Hematopoietic multipotent progenitor cell treated with erythropoietin and hydrocortisone succinate and interleukin-3 and kit ligand, for 6 days (in vitro differentiated cells): Measurements from ENCODE around the gene RGP1.

Experiments
- DNase-seq: peaks from one replicate; pipeline ENCODE4 v3.0.0-alpha.2; 2015

RGP1 gene, protein sequence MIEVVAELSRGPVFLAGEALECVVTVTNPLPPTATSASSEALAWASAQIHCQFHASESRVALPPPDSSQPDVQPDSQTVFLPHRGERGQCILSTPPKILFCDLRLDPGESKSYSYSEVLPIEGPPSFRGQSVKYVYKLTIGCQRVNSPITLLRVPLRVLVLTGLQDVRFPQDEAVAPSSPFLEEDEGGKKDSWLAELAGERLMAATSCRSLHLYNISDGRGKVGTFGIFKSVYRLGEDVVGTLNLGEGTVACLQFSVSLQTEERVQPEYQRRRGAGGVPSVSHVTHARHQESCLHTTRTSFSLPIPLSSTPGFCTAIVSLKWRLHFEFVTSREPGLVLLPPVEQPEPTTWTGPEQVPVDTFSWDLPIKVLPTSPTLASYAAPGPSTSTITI

DNA sequence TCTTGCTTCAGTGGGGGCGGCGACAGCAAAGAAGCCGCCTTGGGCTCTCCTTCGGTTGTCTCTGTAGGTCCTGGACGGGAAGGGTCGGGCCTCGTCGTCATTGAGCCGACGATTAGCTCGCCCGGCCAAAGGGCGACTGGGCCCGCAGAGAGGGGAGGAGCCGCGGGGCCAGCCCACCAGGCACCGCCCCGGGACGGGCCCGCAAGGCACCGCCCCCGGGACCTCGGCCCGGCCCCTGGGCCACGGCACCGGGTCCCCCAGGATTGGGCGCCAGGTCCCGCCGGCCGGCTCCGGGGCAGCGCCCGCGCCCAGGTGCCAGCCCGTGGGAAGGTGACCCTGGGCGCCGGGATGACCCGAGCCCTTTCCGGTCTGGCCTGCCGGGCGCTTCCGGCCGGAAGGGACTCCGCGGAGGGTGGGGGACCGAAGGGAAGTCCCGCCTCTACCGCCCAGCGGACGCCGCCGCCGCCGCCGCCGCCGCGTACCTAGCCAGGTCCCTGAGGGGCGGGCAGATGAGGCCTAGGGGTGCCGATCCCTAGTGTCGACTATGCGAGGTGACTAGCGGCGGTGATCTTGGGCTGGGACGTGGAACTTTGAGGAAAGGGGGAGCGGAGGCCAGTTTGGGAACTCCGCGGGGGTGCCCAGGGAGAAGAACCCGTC, at the start of gene RGP1, which contains the start of gene GBA2:
RGP1 (plus strand) TSS at position 430 of the 657 bp plus-strand sequence. CDS start 469 bp downstream, outside the sequence.
GBA2 (minus strand) TSS at position 371 of the 657 bp plus-strand sequence. CDS start 524 bp downstream, outside the sequence.
- DNase-seq = peak; percentile 85

DNA sequence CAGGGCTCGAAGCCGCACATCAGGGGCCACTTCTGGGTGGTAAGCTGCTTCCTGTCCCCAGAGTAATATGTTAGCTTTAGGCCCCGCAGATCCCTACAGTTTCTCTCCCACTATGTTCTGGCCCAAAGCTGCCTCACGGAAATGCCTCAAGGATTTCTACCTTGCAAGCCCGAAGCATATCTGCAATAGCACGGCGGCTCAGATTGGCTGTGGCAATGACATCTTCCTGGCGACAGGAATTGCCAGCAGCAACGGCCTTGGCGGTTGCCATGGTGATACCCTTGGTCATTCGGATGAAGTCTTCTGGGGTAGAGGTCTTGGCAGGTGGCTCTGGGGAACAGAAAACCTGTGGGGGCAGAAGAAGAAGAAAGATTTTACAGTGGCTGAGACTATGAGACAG, 49.1 kb upstream of the RGP1 start:
- DNase-seq = no peak

DNA sequence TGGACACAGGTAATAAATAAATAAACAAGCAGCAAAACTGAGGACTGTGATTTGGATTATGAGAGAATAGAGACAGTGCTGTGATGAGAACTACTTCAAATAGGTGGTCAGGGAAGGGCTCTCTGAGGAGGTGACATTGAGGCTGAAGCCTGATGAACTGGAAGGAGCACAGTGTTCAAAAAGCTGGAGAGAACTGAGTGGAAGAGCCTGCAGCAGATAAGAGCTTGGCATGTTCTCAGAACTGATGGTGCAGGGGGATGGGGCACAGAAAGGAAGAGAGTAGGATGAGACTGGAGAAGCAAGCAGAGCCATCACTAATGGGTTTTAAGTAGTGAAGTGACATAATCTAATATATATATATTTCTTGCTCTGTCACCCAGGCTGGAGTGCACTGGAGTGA, 48.1 kb upstream of the RGP1 start:
- no peak for DNase-seq

DNA sequence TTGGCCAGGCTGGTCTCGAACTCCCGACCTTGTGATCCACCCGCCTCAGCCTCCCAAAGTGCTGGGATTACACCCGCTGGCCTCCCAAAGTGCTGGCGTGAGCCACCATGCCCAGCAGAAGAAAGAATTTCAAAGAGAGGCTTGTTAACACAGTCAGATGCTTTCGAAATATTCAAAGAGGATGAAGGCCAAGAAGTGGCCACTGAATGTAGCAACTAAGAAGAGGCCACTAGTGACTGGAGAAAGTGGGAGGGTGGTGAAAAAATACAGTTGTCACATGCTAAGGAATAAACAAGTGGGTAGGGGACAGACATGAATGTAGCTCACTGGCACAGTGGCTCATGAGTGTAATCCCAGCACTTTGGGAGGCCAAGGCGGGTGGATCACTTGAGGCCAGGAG, 46.4 kb upstream of the RGP1 start:
- no peak for DNase-seq

DNA sequence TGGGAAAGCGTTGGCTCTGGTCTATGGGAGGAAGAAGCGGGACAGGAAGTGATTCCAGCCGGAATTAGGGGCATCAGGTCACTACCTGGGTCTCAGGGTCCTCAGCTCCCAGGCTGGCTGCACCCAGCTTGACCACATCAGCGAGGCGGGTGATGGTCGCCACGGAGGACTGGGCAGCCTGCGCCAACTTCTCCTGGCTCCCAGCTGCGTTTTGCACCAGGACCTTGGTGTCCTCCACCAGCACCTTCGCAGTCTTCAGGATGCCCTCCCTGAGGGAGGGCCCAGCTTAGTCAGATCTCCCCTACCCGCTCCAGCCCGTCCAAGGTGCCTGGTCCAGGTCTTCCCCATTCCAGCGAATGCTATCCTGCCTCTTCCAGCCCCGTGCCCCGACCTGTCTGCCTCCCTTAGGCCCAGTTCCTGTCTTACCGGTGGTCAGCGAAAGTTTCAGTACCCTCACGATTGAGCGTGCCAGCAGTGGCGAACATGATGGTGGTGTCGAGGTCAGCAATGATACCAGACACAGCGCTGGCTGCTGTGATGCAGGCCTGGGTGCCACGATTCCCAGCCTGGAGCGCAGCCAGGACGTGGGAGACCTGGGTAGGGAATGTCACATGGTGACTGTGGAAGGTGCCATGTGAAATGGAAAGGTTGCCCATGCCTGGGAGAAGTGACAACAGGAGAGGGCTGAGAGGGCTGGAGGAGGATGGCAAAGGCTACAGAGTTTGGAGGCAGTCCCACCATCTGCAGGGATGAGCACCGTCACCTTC, 45.0 kb upstream of the RGP1 start:
- no peak for DNase-seq

DNA sequence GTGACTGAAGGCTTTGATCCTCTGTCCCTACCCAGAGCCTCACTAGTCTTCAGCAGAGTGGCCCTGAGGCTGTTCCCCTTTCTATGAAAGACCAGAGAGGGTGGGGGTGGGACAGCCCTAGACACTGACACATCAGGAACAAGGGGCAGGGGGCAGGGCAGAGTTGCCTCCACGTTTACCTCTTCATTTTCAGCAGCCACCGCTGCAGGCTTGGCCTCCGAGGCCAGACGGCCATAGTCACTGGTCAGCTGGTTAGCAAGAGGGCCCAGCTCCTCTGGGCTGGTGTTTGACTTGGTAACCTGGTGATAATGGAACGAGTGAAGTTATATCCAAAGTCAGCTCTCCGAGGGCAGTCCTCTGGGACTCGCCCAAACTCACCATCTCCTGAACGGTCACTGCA, 43.7 kb upstream of the RGP1 start:
- DNase-seq = no peak

DNA sequence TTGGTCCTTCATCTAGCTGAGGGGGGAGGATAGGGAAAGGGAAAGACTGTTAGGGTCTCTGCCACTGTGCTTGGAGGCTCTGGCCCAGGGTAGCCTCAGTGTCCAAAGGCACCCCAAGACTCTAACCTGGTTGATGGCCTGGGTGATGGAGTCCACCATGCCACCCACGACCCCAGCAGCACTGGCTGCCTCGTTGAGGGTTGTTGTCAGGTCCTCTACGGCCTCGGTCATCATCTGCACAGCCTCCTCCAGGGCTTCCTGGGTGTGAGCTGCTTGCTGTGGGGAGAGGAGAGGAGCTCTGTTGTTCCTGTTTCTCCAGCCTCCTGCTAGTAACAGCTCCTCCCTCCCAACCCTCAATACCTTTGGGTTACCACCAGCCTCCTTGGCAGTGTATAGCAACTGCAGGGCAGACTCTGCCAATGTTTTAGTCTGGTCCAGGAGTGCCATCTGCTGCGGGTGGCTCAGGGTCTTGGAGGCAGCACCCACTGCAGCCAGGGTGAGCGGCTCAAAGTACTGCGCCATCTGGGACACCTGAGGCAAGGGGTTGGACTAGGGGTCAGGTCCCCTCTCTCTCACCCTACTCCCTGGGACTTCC, 43.2 kb upstream of the RGP1 start:
- no peak for DNase-seq

DNA sequence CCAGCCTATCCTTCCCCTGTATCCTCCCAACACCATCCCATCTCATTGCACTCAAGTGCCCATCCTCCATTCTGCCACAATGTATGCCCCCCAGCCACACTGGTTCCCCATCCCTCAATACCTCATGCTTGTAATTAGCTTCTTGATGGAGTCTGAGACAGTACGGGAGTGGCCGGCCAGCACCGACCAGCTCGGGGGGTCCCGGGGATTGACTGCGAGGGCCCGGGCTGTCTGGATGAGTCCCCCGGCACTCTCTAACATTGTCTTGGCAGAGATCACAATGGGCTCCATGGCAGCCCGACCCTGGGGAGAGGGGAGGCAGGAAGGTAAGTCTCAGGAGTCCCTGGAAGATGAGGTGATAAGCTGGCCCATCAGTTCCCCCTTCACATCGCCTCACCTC, 42.1 kb upstream of the RGP1 start:
- no peak for DNase-seq

DNA sequence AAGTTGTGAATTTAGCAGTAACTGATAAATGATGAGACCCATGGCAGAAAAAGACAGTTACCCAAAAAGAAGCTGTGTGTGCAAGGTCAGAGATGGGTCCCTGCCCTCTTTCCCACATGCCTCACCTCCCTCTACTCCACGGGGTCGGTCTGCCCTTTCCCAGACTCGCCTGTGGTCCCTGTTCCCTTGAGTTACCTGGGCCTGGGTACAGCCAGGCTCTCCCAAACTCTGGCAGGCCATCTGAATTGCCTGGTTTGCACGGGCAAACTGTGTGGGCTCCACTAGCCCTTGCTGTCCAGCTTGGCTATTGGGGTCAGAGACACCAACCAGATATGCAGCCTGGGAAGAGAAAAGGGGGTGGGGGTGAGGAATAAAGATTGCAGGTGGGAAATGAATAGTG, 40.9 kb upstream of the RGP1 start:
- no peak for DNase-seq

DNA sequence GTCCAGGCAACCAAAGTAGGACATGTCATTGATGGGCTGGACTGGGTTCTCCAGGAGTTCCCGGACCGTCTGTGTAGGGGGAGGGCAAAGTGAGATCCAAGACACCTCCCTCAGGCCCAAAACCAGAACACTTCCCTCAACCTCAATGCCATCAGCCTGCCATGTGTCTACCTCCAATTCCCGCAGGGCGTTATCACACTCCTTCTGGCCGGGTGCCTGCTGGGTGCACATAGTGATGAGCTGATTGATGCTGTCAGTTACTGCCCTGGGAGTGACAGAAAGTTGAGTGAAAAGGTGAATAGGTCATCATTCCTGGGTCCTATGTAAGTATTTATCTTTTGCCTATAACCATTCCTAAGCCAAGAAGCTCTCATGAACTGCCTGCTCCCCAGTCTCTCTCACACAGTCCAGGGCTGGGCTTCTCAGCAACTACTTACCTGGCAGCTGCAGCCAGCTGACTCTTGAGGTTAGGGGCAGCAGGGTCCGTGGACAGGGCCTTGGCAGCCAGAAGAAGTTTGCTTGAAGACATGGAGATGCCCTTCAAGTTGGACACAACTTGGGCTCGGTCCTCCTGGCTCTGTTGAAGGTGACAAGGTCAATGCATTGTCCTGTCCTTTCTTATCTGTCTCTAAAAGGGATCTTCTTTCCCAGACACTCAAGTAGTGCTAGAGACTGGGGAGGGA, 38.1 kb upstream of the RGP1 start:
- DNase-seq = no peak

DNA sequence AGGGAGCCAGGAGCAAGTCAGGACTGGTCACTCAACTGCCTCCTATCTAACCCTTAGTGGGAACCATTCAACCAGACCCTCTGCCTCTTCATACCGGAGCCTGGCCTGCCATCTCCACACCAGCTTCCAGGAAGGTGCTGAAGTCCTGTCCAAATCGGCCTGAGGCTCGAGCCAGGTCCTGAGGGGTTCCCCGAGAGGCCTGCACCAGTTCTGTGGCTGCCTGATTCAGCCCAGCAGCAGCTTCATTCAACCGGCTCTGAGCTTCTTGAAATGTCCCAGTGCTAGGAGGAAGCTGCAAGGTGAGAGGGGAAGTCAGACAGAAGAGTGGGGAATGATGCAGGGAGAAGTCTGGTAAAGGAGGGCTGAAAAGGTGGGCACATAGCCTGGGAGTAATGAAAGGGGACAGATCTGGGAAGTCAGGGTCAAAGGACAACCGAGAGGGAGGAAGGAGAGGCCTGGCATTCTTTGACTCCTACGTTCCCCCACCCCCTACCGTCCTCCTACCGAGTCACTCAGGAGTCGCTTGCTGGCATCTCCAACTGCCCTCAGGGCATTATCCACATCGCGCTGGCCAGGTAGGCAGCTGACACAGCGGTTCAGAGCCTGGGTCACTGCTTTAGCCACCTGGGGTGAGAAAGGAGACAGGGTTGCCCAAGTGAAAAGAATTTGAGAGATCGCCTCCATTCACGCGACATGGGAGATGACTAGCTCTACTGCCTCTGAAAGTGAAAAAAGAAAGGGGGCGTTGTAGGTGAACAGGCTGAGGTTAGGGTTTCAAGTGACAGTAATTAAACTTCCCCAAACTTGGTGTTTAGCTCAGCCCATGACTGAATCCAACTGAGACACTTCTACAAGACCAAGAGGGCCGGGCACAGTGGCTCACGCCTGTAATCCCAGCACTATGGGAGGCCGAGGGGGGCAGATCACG, 37.3 kb upstream of the RGP1 start:
- DNase-seq = no peak

DNA sequence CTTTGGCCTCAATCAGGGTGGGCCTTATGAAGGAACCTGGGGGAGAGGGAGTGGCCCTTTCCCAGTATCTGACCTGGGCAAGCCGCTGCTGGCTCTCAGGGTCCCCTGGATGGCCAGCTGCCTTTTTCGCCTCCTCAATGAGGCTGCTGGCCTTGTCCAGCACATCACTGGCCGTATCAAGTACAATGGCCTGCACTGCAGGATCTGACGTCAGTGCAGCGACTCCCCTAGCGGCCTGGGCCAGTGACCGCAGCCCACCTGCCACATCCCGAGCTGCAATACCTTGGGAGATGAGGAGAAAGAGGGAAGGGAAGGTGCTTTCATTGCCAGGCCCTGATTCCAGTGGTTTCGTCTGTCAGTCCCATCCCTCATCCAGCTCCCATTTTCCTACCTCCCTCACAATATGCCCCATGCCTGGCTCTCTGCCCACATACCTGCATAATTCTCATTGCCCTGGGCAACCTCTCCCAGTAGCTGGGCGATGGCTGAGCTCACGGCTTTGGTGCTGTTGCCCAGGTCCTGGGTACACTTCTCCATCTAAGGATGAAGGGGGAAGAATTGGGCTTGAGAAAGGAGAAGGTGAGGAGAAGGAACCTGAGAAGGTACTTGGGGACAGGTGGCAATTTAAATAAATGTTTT, 36.2 kb upstream of the RGP1 start:
- no peak for DNase-seq

DNA sequence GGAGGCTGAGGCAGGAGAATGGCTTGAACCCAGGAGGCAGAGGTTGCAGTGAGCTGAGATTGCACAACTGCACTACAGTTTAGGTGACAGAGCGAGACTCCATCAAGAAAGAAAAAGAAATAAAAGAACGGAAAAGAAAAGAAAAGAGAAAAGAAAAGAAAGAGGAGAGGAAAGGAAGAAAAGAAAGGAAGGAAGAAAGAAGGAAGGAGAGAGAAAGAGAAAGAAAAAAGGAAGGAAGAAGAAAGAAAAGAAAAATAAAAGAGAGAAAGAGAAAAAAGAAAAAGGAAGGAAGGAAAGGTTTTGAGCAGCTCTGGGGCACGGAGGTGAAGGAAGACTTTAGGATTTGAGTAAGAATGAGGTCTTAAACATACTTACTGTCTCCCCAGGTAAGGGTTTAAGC, 35.5 kb upstream of the RGP1 start:
- DNase-seq = no peak

DNA sequence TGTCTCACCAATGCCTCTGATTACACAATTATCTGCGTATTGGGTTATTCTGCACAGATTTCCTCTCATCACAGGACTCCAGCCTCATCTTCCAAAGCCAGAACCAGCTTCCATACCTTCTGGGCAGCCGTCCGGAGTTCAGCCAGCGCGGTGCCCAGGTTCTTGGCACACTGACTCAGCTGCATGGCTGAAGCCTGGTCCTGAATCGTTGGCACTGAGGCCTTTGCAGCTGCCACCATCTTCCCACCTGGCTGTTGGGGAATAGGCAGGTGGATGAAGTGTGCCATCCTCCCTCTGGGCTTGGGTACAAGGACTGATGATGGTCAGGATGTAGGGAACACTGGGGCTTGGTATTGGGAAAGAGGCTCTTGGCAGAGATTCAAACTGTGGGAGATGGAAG, 35.0 kb upstream of the RGP1 start:
- DNase-seq = no peak

DNA sequence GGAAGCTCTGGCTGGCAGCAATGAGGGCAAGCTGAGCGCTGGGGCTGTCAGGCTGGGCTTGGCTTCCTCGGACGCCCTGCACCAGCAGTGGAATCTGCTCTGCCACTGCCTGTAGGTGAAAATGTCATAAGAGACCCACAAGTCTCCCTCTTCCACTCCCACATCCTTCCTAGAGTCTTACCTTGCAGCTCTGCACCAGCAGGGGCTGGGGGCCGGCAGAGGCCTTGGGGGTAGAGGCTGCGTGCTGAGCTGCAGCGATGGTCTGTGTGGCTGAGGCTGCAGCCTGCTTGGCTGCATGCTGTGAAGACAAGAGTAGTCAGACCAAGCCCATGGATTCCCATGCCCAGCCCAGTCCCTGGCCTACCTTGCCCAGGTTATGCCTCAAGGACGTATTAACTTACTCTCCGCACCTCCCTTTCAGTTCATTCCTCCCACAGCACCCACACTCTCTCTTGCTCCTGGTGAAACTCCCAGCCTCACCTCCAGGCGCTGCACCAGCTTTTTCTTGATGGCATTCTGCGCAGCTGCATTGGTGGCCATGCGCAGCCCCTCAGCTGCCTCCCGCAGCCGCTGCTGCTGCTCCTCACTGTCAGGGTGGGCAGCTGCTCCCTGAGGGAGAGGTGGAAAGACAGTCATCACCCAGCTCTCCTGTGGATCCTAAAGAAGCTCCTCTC, 34.4 kb upstream of the RGP1 start:
- DNase-seq = no peak

DNA sequence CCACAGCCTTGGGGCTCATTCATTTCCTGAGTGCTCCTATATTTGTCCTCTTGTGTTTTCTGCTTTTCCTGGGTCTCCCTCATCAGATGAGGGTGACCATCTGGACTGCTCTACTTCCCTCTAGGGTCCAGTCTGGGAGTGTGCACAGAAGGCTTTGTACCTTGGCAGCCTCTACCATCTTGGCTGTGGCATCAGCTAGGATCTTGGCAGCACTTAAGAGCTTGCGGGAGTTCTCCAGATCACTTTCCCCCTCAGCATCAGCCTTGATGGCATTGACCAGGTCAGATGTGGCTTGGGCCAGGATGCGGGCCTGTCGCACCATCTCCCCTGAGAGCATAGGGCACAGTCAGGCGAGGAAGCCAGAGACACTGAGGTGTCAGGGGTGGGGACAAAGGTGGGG, 32.9 kb upstream of the RGP1 start:
- no peak for DNase-seq

DNA sequence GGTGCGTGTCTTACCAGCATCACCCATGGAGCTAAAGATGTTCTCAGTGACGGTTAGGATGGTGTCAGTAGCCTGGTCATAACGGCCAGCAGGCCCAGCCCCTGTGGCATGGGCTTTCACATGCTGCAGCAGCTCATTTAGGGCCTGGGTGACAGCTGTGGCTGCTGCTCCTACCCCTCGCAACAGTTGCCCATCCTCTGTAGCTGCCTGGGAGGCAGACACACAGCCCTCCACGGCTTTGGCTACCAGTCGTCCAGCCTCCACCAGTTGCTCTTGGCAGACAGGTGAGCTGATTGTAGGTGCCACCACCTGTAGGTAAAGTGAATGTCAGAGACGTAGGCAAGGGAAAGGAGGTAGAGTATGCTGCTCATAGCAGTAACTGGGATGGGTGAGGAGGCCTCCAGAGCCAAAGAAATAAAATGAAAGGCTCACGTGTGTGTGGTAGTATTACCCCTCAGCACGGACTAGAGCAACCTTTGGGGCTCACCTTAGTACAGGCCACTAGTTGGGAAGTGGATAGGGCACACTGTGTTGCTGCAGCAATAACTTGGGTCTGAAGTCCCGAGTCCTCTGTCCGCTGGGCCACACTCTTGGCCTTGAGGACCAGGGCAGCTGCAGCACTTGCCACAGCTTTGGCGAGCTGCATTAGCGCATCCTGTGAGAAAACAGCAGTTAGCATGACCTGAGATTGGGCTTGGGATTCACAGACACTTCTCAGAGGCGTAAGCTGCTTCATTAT, 31.8 kb upstream of the RGP1 start:
- no peak for DNase-seq

DNA sequence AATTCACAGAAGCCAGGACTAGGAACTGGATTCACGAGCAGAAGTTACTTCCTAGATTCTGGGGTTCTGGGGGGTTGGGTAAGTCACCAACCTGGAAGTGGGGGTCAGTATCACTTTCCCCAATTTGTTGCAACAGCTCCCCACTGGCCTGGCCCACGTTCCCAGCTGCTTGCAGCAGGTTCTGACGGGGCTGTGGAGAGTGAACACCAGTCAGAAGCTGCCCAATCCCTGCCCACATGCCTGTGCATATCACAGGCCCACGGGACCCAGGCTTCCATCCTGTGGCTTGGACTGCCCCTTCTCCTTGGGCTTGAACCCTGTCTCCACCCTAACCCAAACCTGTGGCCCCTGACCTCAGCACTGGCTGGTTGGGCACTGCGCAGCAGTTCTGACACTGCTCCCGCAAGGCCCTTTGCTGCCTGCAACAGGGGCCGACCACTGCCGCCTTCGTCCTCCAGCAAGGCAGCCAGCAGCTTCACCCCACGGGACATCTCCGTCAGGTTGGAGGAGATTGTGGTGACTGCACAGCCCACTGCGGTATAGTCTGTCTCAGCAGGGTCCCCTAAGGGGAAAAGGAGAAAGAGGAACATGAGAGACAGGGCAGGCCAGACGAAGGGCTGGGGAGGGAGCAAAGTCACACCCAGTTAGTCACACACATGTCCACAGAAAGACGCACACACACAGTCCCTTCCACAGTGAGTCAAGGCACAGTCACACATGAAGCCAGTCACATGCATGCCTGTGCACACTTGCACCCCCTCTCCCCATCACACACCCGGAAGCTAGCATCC, 30.2 kb upstream of the RGP1 start:
- no peak for DNase-seq

DNA sequence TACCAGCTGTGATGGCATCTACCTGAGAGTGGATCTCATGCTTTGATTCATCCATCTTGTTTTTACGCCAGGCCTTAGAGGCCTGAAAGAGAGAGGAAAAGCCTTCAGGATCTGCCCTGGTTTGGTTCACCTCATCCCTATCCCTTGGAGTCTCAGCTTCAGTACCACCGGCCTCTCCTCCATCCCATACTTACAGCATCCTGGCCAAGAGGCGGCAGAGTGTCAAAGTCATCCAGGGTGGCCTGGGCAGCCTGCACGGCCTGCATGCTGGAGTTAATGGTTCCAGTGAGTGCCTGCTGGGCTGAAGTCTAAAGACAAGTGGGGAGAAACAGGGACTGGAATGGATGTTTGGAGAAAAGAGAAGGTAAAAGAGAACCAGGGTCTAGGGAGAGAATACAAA, 29.5 kb upstream of the RGP1 start:
- no peak for DNase-seq
